GM18511 (cell line): ENCODE data around the gene CADM1.

Experiments
- ATAC-seq: cut with Tn5 transposase; IDR thresholded peaks from one replicate; pipeline ENCODE4 v1.9.1; 2021; ENCODE audit warnings: mild to moderate bottlenecking, moderate library complexity; ENCODE audit not compliant: unreplicated experiment

Gene CADM1

DNA sequence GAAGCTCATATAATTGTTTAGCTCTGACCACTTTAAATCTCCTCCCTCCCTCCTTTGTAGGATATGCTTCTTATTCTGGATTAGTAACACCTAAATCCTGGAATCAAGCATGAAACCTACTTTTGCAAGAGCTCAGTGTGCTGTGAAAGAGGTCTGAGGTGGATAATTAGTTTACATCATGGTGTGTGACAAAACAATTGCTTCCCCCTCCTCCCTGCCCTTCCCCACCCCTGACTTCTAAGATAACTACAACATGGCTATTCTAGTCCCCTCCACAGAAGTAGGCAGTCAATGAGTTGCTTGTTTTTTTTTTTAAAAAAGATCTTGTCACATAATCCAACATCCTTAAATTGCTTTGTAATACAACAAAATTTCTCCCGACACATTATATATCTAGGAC lies 314.0 kb downstream of the CADM1 start:
- no peak for ATAC-seq

DNA sequence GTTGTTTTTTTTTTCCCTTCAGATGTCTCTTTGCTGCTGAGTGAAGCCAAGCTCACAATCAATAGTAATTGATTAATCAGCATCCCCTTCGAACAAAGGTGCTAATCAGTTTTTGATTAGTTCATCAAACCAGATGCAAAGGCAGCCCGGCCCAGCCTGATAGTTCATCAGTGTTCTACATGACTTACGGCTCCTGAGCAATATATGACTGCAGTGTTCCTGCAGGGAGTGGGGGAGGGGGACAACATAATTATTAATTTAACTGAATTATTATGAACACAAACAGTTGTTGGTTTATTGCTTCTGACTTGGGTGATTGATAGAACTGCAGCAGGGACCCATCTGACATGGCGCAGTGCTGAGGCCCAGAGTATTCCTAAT lies 315.3 kb downstream of the CADM1 start:
- no peak for ATAC-seq

DNA sequence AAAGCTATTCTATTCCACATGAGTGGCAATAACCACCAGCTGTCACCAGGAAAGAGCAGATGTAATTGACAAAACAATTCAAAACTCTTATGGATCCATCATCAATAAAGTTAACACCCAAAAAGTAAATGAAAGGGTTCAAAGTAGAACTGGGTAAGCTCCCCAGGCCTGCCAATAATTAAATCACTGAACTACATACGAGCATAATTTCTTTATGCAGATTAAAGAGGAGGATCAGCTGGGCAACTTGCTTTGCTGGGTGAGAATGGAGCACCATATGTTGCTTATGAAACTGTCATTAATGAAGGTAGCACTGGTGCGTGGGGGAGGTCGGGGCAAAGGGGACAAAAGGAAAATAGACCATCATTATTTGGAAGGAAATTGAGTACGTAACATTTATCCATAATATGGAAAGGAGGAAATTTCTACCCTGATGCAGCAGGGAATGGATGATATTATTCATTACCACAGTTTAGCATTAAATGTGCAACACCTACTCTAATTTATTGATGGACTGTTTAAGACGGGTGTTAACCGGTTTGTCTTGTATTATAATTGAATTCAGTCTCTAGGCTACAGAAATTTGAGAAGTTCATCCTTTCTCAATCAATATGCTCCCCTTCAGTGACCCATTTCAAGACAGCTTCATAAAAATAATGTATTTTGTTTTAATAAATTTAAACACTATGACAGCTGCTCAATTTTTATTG lies 315.9 kb downstream of the CADM1 start:
- ATAC-seq, result no peak

DNA sequence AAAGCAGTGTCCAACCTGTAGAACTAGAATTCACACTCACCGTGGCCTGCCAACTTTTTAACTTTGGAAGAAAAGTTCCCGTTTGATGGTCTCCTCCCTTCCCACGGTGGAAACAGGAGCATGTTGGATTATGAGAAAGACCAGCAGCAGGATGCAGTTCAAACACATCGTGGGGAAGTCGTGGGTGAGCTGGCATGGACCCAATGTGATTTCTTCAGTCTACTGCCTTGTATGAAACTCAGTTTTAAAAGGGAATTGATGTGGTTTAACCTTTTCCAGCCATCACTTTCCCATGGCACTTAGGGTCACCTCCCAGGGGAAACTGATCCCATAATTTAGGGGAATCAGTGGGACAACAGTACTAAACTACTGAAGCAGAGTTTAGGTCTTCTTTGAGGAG lies 318.3 kb downstream of the CADM1 start:
- ATAC-seq, result no peak

DNA sequence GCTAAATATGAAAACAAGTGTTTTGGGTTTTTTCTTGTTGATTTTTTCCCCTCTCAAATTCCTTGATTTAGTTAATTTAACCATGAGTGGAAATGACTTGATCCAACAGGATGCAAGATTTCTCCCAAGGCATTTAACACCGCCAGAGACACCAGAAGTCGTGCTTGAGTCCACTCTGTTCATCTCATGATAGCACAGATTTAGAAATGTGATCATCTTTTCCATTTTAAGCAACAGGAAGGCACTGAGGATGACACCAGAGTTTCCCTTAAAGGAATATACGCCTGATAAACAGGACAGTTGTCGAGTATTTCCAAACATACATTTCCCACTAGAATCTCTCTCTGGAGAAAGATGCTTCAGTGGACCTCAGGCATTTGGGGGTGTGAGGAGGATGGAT lies 318.7 kb downstream of the CADM1 start:
- no peak for ATAC-seq

DNA sequence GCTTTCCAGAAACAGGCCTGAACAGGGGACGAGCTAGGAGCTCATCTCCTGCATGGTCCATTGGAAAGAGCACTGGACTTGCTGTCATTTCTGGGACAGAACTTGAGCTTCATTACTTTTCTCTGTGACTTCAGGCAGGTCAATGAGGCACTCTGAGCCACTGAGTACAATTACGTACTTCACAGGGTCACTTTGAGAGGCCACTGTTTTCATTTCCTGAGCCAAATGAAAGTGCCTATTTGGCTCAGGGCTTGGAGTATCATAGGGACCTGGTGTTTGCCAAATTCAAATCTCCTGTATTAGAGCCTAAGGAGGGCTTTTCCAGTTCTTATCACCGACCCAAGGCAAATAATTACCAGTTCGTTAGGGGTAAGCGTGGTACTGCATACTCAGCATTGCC lies 319.3 kb downstream of the CADM1 start:
- ATAC-seq, result no peak

DNA sequence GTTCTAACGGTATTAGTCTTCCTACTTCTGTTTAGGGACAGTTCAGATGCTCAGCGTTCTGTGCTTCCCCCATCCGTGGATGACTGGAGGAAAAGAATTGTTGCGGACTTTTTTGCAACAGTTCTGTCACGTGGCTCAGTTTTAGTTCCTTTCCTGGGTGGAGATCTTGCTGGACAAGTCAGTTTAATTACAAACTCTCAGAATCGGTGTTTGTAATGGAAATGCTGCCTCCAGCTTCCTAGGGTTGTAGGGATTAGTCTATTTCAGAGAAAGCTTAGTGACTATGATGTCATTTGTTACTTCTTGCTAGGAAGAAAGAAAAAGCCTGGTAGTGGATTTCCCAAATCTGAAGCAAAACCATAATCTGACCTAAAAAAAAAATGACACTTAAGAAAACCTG lies 320.4 kb downstream of the CADM1 start:
- no peak for ATAC-seq

DNA sequence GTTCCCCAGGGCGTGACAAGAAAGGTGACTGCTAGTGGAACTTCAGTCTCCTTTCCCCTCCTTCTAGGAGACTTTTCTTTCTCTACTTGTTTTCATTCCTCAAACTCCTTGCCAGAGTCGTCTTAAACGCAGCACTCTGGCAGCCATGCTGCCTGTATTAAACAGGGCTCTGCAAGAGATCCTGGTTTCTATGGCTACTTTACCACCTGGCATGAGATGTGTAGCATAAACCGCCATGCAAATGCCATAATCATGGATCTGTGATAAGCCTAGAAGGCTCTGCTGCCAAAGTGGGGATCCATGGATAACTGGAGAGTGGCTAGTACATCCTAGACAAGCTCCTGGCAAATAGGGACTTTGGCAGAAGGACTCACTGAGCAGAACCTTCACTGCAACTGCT lies 321.1 kb downstream of the CADM1 start:
- ATAC-seq, result no peak

DNA sequence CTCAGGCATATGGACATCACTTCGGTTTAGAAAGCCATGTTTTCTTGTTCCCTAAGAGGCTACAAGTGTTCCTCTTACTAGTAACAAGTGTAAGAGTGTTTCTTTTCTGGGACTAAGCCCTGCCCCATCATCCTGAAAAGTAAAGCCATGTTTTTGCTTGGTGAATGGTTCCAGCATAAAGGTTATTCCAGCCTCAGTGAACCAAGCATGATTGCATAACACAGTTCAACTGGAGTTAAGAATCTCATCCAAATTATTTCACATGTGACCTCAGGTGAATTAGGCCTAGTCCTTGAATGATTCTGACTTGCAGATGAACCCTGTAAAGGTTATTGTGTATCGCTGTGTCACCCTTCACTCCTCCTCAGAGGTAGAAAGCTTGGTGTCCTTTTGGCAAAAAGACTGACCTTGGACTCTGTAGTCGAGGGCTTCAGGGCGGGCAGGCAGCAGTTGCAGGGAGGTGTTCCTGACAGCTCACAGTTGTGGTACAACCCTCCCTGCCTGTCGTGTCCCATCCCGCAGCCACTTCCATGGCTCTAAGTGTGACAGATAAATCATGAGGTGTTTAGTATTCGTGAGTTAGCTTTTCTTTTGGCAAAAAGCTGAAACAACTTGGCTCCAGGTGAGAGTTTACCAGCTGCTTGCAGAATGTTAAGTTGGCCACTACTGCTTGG lies 321.8 kb downstream of the CADM1 start:
- ATAC-seq, result no peak

DNA sequence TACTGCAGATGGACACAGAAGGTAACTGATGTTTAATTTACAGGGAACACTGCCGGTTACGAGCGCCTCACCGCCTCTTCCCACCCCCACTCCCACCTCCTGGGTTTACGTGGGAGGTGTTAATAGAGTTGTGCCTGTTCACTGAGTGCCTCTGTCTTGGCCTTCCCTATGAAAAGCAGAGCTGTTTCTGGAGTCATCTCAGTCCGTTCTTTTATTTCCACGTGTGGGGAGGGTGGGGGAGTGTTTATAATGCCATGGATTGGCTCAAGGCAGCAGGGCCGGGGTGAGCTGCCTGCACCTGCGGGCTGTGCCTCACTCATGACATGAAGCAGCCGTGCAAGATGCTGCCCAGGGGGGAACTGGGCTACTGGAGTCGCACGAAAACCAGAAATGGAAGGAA lies 322.7 kb downstream of the CADM1 start:
- no peak for ATAC-seq

DNA sequence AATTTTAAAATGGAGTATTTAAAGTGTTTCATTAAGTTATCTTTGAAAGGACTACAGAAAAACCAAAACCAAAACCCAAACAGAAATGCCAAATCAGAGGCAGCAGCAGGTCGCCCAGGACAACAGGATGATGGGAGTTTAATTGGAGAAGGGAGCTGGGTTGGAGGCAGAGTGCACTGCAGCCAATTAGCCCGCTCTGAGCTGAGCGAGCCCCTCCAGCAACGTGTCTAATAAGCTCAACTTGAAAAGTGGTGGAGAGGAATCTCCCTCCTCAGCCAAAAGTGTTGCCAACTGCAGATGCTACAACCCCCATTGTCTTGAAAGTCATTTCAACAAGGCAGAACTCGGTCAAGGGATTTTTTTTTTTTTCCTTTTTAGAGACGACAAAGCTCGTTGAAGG lies 323.9 kb downstream of the CADM1 start:
- no peak for ATAC-seq

DNA sequence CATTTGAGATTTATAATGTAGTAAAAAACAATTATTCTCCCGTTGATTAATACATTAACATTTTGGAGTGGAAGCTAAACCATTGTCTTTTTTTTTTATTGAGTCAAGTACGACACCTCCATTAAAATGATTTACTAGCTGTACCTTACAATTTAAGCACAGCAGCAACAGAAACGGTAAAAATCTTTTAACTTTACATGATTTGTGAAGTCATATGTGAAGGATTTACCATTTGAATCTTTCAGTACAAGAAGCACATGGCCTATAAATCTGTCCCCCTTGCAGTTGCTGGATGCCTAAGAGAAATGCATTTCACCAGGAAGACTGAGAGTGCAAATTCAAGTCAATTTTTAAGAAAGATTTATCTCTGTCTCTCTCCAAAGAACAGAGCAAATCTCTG lies 324.6 kb downstream of the CADM1 start:
- no peak for ATAC-seq

DNA sequence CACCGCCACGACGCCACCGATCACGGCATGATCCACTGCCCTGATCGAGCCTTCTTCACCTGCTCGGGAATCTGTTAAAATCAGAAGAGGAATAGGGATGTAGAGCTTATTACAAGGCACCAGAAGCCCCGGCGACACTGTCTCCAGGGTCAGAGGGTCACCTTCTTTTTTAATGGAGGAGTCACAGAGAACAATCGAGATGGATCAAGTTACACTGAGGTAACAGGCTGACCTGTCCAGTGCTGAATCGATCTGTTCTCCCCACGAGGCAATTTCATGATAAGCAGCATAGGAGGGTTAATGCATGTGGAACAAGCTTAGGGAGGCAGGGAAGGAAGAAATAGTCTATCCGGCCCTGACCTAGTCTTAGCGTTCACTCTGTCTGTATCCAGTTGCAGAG lies 325.5 kb downstream of the CADM1 start:
- ATAC-seq, result no peak

DNA sequence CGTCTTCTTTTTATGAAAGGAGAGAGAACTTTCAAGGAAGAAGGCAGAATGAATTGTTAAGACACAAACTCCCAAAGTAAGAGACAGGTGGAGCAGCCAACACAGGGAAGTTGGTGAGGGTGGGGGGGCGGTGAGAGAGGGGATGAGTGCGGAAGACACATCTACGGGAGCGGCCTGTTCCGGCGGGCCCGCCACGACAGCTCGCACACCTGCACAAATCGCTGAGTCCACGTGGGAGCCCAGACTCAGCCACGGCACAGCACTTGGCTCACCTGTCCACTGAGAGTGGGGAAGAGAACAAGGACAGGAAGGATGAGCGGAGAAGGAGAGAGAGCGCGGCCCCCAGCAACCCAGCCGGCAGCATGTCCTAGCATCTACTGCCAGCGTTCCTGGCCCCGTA lies 331.1 kb downstream of the CADM1 start:
- ATAC-seq, result no peak

DNA sequence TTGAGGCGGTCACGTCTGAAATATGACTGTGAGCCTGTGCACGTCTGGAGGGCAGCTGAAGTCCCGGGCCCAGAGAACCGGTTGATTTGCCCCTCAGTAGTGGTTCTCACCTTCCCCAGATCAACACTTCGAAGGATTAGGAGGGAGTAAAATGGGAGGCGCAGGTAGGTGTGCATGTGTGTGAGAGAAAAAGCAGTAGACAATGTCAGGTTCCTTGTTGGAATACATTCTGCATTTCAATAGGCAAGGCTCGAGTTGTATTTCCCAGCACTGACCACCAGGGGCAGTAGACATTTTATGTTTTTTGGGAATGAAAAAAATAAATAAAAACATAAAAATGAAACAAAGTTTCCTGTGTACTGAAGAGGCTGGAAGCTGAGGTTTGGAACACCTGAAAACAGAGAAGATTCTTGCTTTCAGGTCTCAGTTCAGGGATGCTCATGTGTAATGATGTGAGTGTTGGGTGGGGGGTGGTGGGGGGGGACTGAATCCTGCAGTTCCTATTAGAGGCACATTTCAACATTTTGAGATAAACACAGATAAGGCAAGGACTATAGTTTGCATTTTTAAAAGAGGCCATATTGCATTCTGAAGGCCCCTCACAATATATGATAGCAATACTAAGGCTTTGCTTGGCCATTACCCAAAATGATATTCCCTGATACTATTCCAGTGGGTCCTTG lies 333.9 kb downstream of the CADM1 start:
- no peak for ATAC-seq

DNA sequence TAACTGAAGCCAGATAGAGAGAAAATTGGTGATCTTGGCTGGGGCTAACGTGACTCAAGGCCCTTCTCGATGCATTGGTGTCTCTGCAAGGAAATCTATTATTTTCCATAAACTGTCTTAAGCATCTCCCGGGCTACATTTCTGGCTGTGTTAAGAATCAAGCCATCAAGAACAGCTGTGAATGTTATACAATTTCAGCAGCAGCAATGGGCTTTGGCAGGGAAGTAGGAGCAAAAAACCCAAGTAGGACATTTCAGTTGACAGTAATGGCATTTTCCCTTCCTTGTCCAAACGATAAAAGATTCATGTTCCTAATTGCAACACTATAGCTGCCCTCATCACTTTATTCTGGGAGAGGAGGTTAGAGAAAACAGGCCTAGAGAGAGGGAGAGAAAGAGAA lies 335.0 kb downstream of the CADM1 start:
- no peak for ATAC-seq

DNA sequence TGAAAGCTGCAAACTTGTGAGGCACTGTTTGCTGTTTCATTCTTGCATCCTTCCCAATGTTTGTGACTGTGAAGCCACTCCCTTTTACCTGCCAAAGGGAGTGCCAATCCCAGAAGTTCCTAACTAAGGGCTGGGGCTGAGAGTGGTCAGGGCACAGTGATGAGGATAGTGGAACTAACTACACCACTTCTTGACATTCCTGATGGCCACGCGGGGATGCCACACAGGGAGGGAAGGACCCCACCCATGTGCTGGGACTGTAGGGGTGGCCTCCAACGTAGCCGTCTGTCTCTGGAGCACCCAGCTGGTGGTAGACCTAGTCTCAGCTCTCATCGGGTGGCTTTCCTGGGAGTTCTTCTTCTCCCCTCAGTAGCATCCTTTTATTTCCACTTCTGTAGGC lies 335.5 kb downstream of the CADM1 start:
- no peak for ATAC-seq

DNA sequence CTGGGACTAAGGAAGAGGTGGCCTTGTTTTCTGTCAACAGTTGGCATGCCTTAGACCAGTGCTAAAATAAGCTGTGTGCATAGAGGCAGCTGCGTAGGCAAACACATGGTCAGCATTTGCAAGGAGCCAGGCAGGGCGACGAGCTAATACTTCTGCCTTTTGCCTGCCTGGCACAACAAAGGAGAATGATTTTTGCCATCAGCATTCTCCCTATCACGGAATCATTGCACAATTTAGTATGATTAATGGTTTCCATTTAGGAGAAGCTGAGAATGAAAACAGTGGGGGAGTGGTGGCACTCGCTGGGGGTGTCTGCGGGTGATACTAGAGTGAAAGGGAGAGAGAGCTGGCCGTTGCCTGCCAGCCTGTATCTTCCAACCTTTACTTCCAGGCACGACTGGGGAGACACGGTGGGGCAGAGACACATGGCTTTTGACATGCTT lies 336.0 kb downstream of the CADM1 start:
- ATAC-seq, result no peak

DNA sequence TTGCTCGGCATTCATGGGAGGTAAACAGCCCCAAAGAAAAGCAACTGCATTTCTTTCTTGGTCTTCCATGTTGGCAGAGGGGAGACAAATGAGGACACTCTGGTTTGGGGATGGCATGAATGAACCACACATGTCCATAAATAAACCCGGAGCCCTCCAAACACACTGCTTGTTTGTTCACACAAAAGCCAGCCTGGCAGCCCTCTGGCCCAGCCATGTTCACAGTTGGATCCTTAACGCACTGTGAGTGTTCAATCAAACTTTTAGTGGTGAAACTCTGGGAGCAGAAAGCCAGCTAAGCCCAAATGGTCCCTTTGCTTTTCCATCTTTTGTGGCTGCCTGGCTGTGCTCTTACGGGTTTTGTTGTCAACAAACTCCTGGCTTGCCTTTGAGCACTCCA lies 336.8 kb downstream of the CADM1 start:
- ATAC-seq, result no peak

DNA sequence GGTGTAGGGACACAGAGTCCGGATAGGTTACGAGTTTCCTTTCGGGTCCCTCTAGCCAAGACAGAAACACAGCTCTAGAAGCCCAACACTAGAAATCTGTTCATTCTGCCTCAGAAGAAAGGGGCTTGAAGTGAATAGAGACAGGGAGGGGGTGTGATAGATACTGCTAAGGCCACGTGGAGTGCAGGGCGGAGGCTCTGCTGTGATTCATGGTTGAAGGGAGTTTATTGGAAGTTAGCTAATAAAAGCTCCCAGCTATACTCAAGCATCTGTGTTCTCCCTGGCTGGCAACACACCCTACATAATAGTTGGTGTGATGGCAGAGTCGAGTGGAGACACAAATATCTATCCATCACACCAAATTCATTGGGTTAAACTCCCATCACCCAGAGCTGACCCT lies 337.4 kb downstream of the CADM1 start:
- no peak for ATAC-seq

DNA sequence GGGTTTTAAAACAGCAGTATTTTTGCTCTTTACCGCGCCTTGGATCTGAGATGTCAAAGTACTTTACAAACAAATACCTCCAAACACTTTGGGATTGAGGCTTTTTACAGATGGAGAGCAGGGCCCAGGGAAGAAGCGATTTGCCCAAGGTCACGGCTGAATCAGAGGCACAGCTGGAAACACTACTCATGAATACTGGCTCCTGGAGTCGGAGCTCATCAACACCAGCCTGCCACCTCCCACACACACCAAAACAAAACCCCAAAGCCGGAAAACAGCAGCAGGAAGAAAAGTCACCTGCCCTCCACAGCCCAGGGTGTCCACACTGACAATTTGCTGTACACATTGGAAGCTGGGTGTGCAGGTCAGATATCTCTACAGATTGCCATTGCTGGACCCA lies 339.4 kb downstream of the CADM1 start:
- ATAC-seq, result no peak

DNA sequence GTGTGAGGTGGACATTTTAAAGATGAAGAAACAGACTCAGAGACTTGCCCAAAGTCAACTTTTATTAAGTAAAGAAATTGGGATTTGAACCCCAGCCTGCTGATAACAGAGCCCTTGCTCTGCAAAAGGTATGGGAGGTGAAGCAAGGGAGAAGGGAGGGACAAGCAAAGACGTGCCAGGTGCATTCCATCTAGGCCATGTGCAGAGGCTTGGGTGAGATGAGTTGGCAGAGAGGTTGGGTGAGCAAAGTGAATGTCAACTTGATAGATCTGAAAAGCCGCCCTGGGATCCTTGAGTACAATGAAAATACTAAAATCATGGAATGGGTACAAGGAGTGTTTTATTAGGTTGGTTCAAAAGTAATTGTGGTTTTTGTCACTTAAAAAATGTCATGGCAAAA lies 341.3 kb downstream of the CADM1 start:
- ATAC-seq, result no peak
